Activated T-helper 2 cell treated with anti-CD3 and anti-CD28 coated beads, Interferon-gamma antibody, Interleukin-2, Interleukin-4, amounts not matched to agents 10 μg/mL and 5 μg/mL and 100 μg/mL, durations not matched to agents 14 hours and 24 hours and 36 hours (primary cell): Measurements from ENCODE around the gene ODAD3. TPM values are rescaled to one million over a fixed set of nuclear protein-coding genes. Genes with fewer than 3 reads are reported as not detected.
"Not testable (repeated sequence)": the region's sequence is repeated elsewhere in the genome, so short reads cannot be mapped to it uniquely, and the experiment has no call there.

Experiments
- DNase-seq: peaks from one replicate; pipeline ENCODE4 v3.0.0; 2021; ENCODE audit warnings: low spot score
- H3K27ac Mint-ChIP-seq: one replicate; pipeline ENCODE4 v1.8.0; 2021; ENCODE audit warnings: mixed read lengths
- H3K27me3 Mint-ChIP-seq: one replicate; pipeline ENCODE4 v1.8.0; 2021; ENCODE audit warnings: low read depth, mixed read lengths
- H3K36me3 Mint-ChIP-seq: one replicate; pipeline ENCODE4 v1.8.0; 2021; ENCODE audit warnings: low read depth, mixed read lengths
- H3K4me1 Mint-ChIP-seq: one replicate; pipeline ENCODE4 v1.8.0; 2021; ENCODE audit warnings: low read depth, mixed read lengths
- H3K4me3 Mint-ChIP-seq: one replicate; pipeline ENCODE4 v1.8.0; 2021; ENCODE audit warnings: low read depth, mild to moderate bottlenecking, moderate library complexity, mixed read lengths
- H3K9me3 Mint-ChIP-seq: one replicate; pipeline ENCODE4 v1.8.0; 2021; ENCODE audit warnings: mixed read lengths
- intact Hi-C: fragments of 100-400 bp; cut with micrococcal nuclease; formaldehyde crosslinking; loops from one replicate; pipeline ENCODE4 v1.15.1; 2023
- total RNA-seq: library from RNA; stranded (reverse); gene quantifications from 2 replicates; pipeline ENCODE4 v1.2.3, GENCODE V29; 2022

The ODAD3 gene
- total RNA-seq, 1 donor from 2014 or later = 0.37 TPM

DNA sequence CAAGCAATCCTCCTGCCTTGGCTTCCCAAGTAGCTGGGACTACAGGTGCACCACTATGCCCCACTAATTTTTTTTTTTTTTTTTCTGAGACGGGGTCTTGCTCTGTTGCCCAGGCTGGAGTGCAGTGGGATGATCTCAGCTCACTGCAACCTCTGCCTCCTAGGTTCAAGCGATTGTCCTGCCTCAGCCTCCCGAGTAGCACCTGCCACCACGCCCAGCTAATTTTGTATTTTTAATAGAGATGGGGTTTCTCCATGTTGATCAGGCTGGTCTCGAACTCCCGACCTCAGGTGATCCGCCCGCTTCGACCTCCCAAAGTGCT, 20.3 kb upstream of the ODAD3 start:
- H3K27me3 Mint-ChIP-seq, intact Hi-C loops, H3K27ac Mint-ChIP-seq, H3K4me1 Mint-ChIP-seq, H3K36me3 Mint-ChIP-seq, DNase-seq, H3K9me3 Mint-ChIP-seq, H3K4me3 Mint-ChIP-seq: not testable (repeated sequence)

DNA sequence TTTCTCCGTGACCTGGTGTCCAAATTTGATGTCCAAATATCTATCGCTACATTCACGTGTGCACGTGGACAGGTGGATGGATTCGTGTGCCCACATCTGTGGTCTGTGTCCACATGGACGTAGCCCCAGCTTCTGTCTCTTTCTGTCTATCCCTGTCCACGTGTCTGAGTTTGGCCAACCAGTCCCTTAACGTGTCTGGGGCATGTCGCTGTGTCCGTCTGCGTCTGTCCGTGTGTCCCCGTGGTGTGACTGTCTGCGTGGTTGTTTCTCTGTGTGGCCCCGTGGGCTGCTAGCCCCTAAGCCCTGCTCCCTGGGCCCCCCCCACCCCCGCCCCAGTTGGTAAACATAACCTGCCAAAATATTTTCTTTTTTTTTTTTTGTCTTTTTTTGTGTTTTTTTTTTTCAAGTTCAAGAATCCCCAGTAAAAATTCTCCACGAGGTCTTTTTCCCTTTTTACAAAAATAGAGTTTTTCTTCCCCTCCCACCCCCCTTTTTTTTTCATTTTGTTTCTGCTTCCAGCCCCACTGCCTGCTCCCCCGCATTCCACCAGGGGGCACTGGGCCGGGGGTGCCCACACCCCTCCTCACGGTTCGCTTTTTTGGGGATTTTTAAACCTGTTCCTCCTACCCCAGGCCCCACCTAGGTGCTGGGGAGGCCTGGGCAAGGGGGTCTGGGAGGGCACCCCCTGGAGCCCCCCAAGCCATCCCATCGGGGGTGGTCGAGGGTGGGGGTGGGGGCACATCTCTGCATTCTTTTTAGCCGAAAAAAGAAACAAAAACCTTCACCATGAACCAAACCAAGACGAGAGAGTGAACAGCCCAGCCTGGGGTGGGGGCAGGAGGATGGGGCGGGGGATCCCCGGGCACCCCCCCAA, 18.8 kb upstream of the ODAD3 start:
- no peak for DNase-seq
- Mint-ChIP-seq H3K4me1 (no peaks in the 10 kb centered on the region), H3K27ac (no peak overlapping the region), H3K27me3 (no peaks in the 10 kb centered on the region), H3K4me3 (no peak overlapping the region), H3K9me3 (no peaks in the 10 kb centered on the region), H3K36me3 (peaks cover 6% of the 10 kb centered on the region)
- intact Hi-C loops = no loop called here

DNA sequence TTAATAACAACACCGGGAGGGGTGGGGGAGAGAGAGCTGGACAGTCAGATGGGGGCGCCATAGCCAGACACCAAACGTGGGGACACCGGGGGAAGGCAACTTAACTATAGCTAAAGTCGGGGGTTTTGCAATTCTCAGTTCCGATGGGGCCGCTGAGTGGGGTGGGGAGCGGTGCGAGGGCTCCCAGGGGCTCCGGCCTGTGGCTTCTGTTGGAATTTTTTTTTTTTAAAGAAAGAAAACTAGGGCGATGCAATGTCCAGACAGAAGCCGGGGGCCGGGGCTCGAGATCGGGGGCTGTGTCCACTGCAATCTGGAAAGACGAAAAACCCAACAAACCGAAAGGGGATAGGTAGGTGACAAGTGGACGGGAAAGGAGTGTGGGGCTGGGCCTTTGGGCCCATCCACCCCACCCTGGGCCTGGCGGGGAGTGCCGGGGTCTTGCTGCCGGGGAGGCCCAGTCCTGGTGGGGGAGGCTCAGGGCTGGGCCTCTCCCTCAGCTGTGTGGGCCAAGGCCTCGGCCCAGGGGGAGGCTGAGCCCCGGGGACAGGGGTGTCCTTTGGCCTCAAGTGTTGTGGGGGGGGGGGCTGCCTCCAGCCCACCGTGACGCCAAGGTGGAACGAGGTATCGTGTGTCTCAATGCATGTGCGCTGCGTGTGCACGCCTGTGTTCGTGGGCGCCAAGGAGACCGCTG, 17.8 kb upstream of the ODAD3 start:
- Mint-ChIP-seq H3K4me3 (no peak overlapping the region), H3K4me1 (no peaks in the 10 kb centered on the region), H3K27ac (no peak overlapping the region), H3K36me3 (peaks cover 6% of the 10 kb centered on the region), H3K9me3 (no peaks in the 10 kb centered on the region), H3K27me3 (no peaks in the 10 kb centered on the region)
- DNase-seq = no peak
- intact Hi-C loops = no loop called here

DNA sequence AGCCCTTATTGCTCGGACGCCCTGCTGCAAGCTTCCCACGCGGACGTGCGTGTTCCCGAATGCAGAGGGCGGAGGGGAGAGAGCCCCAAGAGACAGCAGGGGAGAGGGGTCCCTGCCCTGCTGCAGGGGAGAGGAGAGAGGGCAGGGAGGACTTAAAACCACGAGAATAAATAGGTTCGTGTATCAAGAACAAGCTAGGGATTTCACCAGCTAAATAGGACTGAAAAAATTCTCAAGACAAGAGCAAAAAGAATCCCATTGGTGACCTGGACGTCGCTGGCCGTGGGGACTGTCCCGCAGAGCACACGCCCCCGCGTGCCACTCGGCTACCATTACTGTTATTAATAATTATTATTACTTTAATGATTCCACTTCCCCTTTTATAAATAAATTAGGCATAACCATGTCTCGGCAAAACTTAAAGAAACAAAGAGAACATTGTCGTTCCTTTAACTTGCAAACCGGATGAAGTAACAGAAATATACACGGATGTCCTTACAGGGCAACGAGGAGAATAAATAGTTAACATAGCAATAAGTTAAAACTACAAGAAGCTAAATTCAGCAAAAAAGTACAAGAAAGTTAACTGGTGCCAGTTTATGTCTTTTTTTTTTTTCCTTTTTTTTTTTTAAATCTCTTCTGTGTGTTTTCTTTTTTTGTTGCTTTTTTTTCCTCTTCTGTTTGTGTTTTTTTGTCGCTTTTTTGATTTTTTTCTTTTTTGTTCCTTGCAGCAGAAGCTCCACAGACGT, 17.1 kb upstream of the ODAD3 start:
- DNase-seq = no peak
- H3K27ac Mint-ChIP-seq = no peak overlapping the region
- intact Hi-C loops = no loop called here
- no peak overlapping the region for H3K4me3 Mint-ChIP-seq
- H3K27me3 Mint-ChIP-seq = no peaks in the 10 kb centered on the region
- H3K36me3 Mint-ChIP-seq = peaks cover 6% of the 10 kb centered on the region
- no peaks in the 10 kb centered on the region for H3K9me3 Mint-ChIP-seq
- H3K4me1 Mint-ChIP-seq = no peaks in the 10 kb centered on the region

DNA sequence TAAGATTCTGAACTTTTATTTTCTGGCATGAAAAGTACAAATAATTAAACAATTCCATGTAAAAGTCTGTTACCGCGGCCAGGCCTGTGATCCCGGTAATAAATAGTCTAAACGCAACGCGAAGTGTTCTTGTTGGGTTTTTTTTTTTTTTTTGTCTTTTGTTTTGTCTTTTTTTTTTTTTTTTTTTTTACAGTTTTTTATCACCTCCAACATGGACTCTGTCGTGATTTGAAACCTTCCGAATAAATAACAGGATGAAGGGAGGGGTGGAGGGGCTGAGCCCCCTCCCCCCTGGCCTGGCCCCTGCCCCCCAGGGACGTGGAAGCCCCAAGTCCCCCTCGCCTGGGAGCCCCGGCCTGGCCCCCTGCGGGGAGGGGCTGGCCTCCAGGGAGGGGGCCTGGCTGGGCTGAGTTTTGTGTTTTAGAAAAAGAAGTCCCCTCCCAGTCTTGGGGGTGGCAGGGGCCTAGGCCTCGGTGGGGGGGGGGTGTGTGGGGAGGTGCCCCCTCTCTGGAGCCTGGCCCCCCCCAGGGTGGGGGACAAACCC, 16.5 kb upstream of the ODAD3 start:
- Mint-ChIP-seq H3K36me3 (peaks cover 12% of the 10 kb centered on the region), H3K4me1 (no peaks in the 10 kb centered on the region), H3K9me3 (no peaks in the 10 kb centered on the region), H3K4me3 (no peak overlapping the region), H3K27me3 (no peaks in the 10 kb centered on the region), H3K27ac (no peak overlapping the region)
- no peak for DNase-seq
- intact Hi-C loops = no loop called here

DNA sequence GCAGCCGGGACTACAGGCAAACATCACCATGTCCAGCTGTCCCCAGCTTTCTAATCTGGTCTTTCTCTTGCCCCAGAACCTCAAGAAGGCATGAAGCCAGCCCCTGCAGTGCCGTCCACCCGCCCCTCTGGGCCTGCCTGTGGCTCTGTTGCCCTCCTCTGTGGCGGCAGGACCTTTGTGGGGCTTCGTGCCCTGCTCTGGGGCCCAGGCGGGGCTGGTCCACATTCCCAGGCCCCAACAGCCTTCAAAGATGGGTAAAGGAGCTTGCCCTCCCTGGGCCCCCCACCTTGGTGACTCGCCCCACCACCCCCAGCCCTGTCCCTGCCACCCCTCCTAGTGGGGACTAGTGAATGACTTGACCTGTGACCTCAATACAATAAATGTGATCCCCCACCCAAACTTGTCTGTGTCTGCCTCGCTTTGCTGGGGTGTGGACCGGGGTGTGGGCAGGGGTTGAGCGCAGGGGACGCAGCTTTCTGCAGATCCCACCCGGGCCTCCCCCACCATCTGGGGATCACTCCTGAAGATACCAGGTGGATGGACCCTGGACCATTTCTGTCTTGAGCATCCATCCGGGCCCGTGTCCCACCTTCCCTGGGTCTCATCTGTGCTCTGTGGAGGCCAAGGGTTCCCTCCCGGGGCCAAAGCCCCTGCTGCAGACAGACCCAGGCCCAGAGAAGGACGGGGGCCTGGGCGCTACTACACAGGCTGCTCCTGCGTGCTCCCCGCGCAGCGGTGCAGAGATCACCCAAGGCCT, 15.8 kb upstream of the ODAD3 start:
- no peak for DNase-seq
- Mint-ChIP-seq H3K27ac (no peak overlapping the region), H3K27me3 (no peaks in the 10 kb centered on the region), H3K4me3 (no peak overlapping the region), H3K9me3 (no peaks in the 10 kb centered on the region), H3K36me3 (peaks cover 12% of the 10 kb centered on the region), H3K4me1 (no peaks in the 10 kb centered on the region)
- intact Hi-C loops = no loop called here

DNA sequence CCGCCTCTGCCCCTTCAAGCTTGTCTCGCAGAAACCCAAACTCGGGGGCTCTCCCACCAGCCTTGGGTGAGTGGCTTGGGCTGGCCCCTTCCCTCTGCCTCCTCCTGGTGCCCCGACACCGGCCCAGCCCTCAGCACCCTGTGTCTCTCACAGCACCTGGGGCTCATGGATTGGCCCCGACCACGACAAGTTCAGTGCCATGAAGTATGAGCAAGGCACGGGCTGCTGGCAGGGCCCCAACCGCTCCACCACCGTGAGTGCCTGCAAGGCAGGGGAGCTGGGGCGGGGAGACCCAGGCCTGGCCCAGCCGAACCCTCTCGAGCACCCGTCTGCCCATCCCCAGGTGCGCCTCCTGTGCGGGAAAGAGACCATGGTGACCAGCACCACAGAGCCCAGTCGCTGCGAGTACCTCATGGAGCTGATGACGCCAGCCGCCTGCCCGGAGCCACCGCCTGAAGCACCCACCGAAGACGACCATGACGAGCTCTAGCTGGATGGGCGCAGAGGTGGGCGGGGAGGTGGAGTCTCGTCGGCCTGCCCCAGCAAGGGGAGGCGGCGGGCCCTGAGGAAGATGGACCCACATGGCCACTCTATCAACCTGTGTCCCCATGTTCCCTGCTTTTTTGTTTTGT, 14.1 kb upstream of the ODAD3 start:
- intact Hi-C loops = loop anchor here (5.0 kb wide), 1 partner anchor 157 kb away; no protein-coding TSS in a partner anchor
- Mint-ChIP-seq H3K27ac (no peak overlapping the region), H3K36me3 (peaks cover 27% of the 10 kb centered on the region), H3K4me3 (no peak overlapping the region), H3K9me3 (no peaks in the 10 kb centered on the region), H3K4me1 (no peaks in the 10 kb centered on the region), H3K27me3 (no peaks in the 10 kb centered on the region)
- no peak for DNase-seq

DNA sequence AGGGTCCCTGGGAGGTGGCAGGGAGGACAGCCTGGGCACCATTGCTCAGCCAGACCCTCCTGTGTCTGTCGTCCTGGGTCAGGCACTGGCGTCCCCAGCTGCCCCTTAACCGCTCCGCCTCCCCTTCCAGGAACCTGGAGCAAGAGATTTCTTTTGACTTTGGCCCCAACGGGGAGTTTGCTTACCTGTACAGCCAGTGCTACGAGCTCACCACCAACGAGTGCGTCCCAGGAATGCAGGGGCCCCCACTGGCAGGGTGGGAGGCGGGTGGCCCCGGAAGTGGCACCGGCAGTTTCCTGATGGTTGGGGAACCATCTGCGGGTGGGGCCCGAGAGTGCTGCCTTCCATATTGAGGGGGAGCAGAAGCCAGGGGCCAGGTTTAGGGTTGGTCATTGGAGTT, 13.5 kb upstream of the ODAD3 start:
- DNase-seq = no peak
- peaks cover 29% of the 10 kb centered on the region for H3K36me3 Mint-ChIP-seq
- intact Hi-C loops = loop anchor here (5.0 kb wide), 1 partner anchor 156 kb away; no protein-coding TSS in a partner anchor

DNA sequence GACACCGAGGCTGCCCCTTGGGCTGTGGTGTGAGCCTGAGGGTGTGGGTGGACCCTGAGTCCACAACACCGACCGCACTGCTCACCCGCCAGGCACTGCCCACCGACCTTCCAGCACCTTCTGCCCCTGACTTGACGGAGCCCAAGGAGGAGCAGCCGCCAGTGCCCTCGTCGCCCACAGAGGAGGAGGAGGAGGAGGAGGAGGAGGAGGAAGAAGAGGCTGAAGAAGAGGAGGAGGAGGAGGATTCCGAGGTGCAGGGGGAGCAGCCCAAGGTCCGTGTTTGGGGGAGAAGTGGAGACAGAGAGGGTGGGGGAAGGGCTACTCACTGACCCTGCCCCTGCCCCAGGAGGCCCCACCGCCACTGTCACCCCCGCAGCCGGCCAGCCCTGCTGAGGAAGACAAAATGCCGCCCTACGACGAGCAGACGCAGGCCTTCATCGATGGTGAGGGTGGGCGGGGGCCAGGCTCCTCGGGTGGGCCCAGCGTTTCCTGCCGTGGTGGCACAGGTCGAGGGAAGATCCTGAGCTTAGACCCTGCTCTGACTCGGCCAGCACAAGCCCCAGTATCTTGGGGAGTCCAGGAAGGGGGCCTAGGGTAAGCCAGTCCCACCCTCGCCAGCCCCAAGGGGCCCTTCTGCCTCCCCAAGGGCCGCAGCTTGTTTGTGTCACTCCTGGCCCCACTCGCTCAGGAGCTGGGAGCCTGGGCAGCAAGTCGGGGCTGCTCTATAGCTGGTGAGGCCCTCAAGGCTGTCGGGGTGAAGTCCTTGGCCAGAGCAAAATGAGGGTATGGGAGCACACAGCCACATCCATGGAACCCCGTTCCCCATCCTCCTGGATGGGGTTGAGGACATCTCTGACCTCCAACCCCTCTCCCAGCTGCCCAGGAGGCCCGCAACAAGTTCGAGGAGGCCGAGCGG, 12.7 kb upstream of the ODAD3 start:
- H3K36me3 Mint-ChIP-seq = peaks cover 32% of the 10 kb centered on the region
- intact Hi-C loops = loop anchor here (5.0 kb wide), 1 partner anchor 155 kb away; no protein-coding TSS in a partner anchor
- H3K27me3 Mint-ChIP-seq = no peaks in the 10 kb centered on the region
- no peak for DNase-seq
- no peaks in the 10 kb centered on the region for H3K9me3 Mint-ChIP-seq
- H3K4me3 Mint-ChIP-seq = no peak overlapping the region
- H3K4me1 Mint-ChIP-seq = no peaks in the 10 kb centered on the region
- H3K27ac Mint-ChIP-seq = no peak overlapping the region

More for the DNA sequence above, 13.5 kb upstream of the ODAD3 start:
- H3K4me3 Mint-ChIP-seq = no peak overlapping the region
- no peaks in the 10 kb centered on the region for H3K4me1 Mint-ChIP-seq
- H3K27me3 Mint-ChIP-seq = no peaks in the 10 kb centered on the region
- H3K9me3 Mint-ChIP-seq = no peaks in the 10 kb centered on the region
- H3K27ac Mint-ChIP-seq = no peak overlapping the region

DNA sequence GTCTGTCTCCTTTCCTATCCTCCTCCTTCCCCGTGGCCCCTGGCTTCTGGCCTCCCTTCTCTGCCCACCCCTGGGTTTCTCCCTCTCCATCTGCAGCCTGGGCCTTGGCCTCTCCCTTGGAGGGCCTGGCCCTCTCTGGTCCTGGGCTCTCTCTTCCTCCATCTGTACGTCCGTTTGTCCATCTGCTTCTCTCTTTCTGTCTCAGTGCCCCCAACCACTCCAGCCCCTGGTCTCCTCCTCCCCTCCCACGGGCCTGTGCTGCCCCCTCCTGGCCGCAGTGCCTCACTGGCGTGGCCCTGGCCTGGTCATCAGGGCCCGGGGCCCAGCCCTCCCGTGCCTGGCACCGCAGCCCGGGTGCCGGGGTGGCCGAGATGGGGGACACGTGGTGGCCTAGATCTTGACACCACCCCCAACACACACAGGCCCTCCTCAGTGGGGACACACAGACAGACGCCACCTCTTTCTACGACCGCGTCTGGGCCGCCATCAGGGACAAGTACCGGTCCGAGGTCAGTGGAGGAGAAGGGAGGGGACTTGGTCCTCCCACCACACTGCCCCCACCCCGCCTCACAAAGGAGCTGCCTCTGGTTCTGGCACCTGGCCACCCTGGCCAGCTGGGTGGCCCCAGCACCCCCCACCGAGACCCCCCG, 11.9 kb upstream of the ODAD3 start:
- no peaks in the 10 kb centered on the region for H3K27me3 Mint-ChIP-seq
- no peak overlapping the region for H3K27ac Mint-ChIP-seq
- no peak overlapping the region for H3K4me3 Mint-ChIP-seq
- DNase-seq = no peak
- H3K36me3 Mint-ChIP-seq = peaks cover 38% of the 10 kb centered on the region
- no peaks in the 10 kb centered on the region for H3K9me3 Mint-ChIP-seq
- intact Hi-C loops = loop anchor here (5.0 kb wide), 1 partner anchor 154 kb away; no protein-coding TSS in a partner anchor
- no peaks in the 10 kb centered on the region for H3K4me1 Mint-ChIP-seq

DNA sequence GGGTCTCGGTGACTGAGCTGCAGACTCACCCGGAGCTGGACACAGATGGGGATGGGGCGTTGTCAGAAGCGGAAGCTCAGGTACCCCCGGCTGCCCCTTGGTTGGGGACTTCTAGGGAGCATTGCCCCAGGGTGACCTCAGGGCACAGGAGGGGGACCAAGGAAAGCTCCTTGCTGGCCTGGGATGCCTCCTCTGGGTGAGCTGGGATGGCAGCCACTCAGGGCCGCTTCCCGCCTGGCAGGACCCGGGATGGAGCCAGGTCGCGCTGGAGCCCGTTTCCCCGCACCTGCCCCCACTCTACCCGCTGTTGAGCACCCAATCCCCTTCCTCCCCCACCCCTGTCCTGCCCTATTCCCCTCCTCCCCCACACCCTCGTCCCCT, 11.3 kb upstream of the ODAD3 start:
- no peak overlapping the region for H3K4me3 Mint-ChIP-seq
- H3K27ac Mint-ChIP-seq = no peak overlapping the region
- H3K9me3 Mint-ChIP-seq = no peaks in the 10 kb centered on the region
- intact Hi-C loops = loop anchor here (5.0 kb wide), 1 partner anchor 154 kb away; no protein-coding TSS in a partner anchor
- no peak for DNase-seq
- peaks cover 40% of the 10 kb centered on the region for H3K36me3 Mint-ChIP-seq
- no peaks in the 10 kb centered on the region for H3K27me3 Mint-ChIP-seq
- no peaks in the 10 kb centered on the region for H3K4me1 Mint-ChIP-seq
